ENCODE data around the gene EGFLAM. TPM values are rescaled to one million over a fixed set of nuclear protein-coding genes. Genes with fewer than 3 reads are reported as not detected.

Gene EGFLAM
- total and polyA plus RNA-seq, 2 of the 4 experiments (the other 2 are of a cell fraction), result 0.77 to 1.1 TPM

DNA sequence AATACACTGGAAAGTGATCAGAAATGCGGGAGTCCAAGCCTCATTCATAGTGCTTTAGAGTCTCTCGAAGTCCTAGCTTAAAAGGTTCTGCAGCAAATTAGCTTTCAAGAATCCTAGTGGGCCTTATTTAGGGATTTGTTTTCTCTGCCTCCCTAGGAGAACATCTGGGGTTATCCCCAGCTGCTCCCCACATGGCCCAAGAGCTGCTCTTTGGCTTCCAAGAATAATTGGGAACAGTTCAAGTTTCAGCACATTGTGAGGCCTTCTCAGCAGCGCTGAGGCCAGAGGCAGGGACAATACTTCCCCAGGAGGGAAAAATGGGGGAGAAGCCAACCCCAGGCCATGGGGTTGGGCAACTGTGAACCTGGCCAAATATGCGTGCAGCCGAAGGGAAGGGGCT, 189.4 kb downstream of the EGFLAM start:
- POLR2A ChIA-PET (ENCODE audit: unreplicated experiment), result no interaction called here
- ATAC-seq (ENCODE audit: low read depth), result no peak
- H3K79me1 ChIP-seq (ENCODE audit: low read depth in 1 of 2, low read length in 2 of 2), result no peaks in the 10 kb centered on the region
- H3K4me1 ChIP-seq (ENCODE audit: control insufficient read depth, insufficient read depth, low read length), result no peaks in the 10 kb centered on the region
- 73% methylated on average over 2 of the region's 5 CpGs; no CpG with 5 or more reads in 1 of the 2 experiments for WGBS, 2 experiments (ENCODE audit: extremely low coverage in 2 of 2, insufficient read length in 1 of 2)
- H4K8ac ChIP-seq (ENCODE audit: low read depth in 2 of 2, low read length in 2 of 2), result no peak overlapping the region
- H2BK120ac ChIP-seq (ENCODE audit: low read depth, low read length), result no peak overlapping the region
- intact Hi-C loops (cut with micrococcal nuclease), result no loop called here
- no peak overlapping the region for H2AK9ac ChIP-seq (replicated peaks; ENCODE audit: low read depth, low read length, poor library complexity)
- no peak overlapping the region for H2BK20ac ChIP-seq (ENCODE audit: low read depth, low read length)
- DNase-seq, result no peak
- no peak overlapping the region for H3K56ac ChIP-seq (ENCODE audit: extremely low read depth, insufficient read depth, low read length)
- H3K27me3 ChIP-seq (ENCODE audit: control insufficient read depth, insufficient read depth, low read length), result 0 out of 2 replicates have a peak, but pooled peaks cover 7% of the 10 kb centered on the region
- no peak overlapping the region for H2BK15ac ChIP-seq (ENCODE audit: low read depth, low read length)
- H3K4me3 ChIP-seq (ENCODE audit: insufficient read depth, low read depth, low read length), result no peak overlapping the region
- H3K18ac ChIP-seq (ENCODE audit: low read depth, low read length), result no peak overlapping the region
- no peak overlapping the region for H3K4me2 ChIP-seq (ENCODE audit: low read depth, low read length)
- no TSS peak for BruUV-seq (replicated peaks)
- no peak overlapping the region for H3K4ac ChIP-seq (ENCODE audit: low read depth, low read length)
- no peaks in the 10 kb centered on the region for H3K9me3 ChIP-seq (ENCODE audit: control insufficient read depth, insufficient read depth, low read length)
- no peak overlapping the region for H2AK5ac ChIP-seq (ENCODE audit: low read depth, low read length)
- H2AFZ ChIP-seq (replicated peaks; ENCODE audit: low read length, poor library complexity), result no peak overlapping the region
- H3K14ac ChIP-seq (replicated peaks; ENCODE audit: low read depth, low read length), result no peak overlapping the region
- no peak overlapping the region for H4K91ac ChIP-seq (ENCODE audit: insufficient read depth, low read depth, low read length)
- H2BK5ac ChIP-seq (ENCODE audit: low read depth, low read length, poor library complexity, severe bottlenecking), result no peak overlapping the region
- no peaks in the 10 kb centered on the region for H4K20me1 ChIP-seq (ENCODE audit: insufficient read depth, low read length)
- no peaks in the 10 kb centered on the region for H3K36me3 ChIP-seq (ENCODE audit: control insufficient read depth, insufficient read depth, low read length)
- CTCF ChIA-PET, result interaction anchor here (1.1 kb wide), 1 partner anchor 362 kb away, joined by 4 read pairs; no protein-coding TSS in a partner anchor
- H3K27ac ChIP-seq (ENCODE audit: insufficient read depth, low read length), result no peak overlapping the region
- no peak overlapping the region for H3K9ac ChIP-seq (ENCODE audit: low read depth, low read length)
- in situ Hi-C loops (cut with MboI; ENCODE audit: low sequenced_read_pairs), result no loop called here
- TF ChIP-seq POLR2A (IDR thresholded peaks at IDR 0.05; ENCODE audit: low read depth, low read length) (no peak), RAD21 (IDR thresholded peaks at IDR 0.05; ENCODE audit: low read length) (no peak), CHD1 (IDR thresholded peaks at IDR 0.05; ENCODE audit: low read depth, low read length) (no peak), SMC3 (IDR thresholded peaks at IDR 0.05; ENCODE audit: low read depth, low read length) (no peak), USF2 (IDR thresholded peaks at IDR 0.05; ENCODE audit: low read depth, low read length) (no peak), MAZ (IDR thresholded peaks at IDR 0.05; ENCODE audit: borderline replicate concordance, low read depth, low read length) (no peak), MAFK (IDR thresholded peaks at IDR 0.05; ENCODE audit: low read depth, low read length) (no peak), NFE2L2 (IDR thresholded peaks at IDR 0.05; ENCODE audit: low read depth, low read length) (no peak), RFX5 (IDR thresholded peaks at IDR 0.05; ENCODE audit: low read depth, low read length) (no peak), CEBPB (IDR thresholded peaks at IDR 0.05; ENCODE audit: low read depth, low read length) (no peak), BHLHE40 (IDR thresholded peaks at IDR 0.05; ENCODE audit: low read depth, low read length) (no peak)
- TF ChIP-seq, protein P1, sequence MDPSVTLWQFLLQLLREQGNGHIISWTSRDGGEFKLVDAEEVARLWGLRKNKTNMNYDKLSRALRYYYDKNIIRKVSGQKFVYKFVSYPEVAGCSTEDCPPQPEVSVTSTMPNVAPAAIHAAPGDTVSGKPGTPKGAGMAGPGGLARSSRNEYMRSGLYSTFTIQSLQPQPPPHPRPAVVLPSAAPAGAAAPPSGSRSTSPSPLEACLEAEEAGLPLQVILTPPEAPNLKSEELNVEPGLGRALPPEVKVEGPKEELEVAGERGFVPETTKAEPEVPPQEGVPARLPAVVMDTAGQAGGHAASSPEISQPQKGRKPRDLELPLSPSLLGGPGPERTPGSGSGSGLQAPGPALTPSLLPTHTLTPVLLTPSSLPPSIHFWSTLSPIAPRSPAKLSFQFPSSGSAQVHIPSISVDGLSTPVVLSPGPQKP (IDR thresholded peaks at IDR 0.05; ENCODE audit: borderline replicate concordance, low read depth, low read length), result no peak
- TF ChIP-seq, protein P2, sequence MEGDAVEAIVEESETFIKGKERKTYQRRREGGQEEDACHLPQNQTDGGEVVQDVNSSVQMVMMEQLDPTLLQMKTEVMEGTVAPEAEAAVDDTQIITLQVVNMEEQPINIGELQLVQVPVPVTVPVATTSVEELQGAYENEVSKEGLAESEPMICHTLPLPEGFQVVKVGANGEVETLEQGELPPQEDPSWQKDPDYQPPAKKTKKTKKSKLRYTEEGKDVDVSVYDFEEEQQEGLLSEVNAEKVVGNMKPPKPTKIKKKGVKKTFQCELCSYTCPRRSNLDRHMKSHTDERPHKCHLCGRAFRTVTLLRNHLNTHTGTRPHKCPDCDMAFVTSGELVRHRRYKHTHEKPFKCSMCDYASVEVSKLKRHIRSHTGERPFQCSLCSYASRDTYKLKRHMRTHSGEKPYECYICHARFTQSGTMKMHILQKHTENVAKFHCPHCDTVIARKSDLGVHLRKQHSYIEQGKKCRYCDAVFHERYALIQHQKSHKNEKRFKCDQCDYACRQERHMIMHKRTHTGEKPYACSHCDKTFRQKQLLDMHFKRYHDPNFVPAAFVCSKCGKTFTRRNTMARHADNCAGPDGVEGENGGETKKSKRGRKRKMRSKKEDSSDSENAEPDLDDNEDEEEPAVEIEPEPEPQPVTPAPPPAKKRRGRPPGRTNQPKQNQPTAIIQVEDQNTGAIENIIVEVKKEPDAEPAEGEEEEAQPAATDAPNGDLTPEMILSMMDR (conservative IDR thresholded peaks at IDR 0.05; ENCODE audit: low read depth, low read length), result no peak
- H4K5ac ChIP-seq (ENCODE audit: low read depth, low read length), result no peak overlapping the region
- H3K9me1 ChIP-seq (ENCODE audit: insufficient read depth, low read length), result 0 out of 2 replicates have a peak, but pooled peaks cover 4% of the 10 kb centered on the region
- dilution Hi-C loops (cut with HindIII; ENCODE audit: low sequenced_read_pairs, unreplicated experiment), result no loop called here
- H3K23ac ChIP-seq (ENCODE audit: low read depth, low read length), result no peak overlapping the region

Measured in IMR-90 (cell line).